SK-N-SH treated with all-trans-retinoic acid at 6 μM for 48 hours (cell line): Measurements from ENCODE around the gene ELMO1.
A peak's percentile ranks its signal among the peaks of the same experiment; 100 is the strongest.

Experiments used
- ATAC-seq: fragments of 200-7000 bp; cut with Tn5 transposase; 3 replicates; pipeline ENCODE4 v1.9.1; 2020; ENCODE audit warnings: mild to moderate bottlenecking, moderate library complexity
- BACH2 ChIP-seq: fragments of 250-450 bp; sonication (Bioruptor Pico); IDR thresholded peaks from 2 replicates; pipeline ENCODE4 v1.9.0; 2021; ENCODE audit warnings: mild to moderate bottlenecking, borderline replicate concordance
- CSDC2 ChIP-seq: fragments of 250-450 bp; sonication (Bioruptor Pico); IDR thresholded peaks from 2 replicates; pipeline ENCODE4 v1.5.0; 2020; ENCODE audit warnings: mild to moderate bottlenecking, moderate library complexity
- ESRRG ChIP-seq: fragments of 250-450 bp; sonication (Bioruptor Pico); IDR thresholded peaks from 2 replicates; pipeline ENCODE4 v1.6.1; 2021; ENCODE audit warnings: mild to moderate bottlenecking
- GLIS3 ChIP-seq: fragments of 250-450 bp; sonication (Bioruptor Pico); IDR thresholded peaks from 2 replicates; pipeline ENCODE4 v1.5.0; 2020; ENCODE audit warnings: mild to moderate bottlenecking, moderate library complexity
- ISL1 ChIP-seq: fragments of 250-450 bp; sonication (Bioruptor Pico); IDR thresholded peaks from 2 replicates; pipeline ENCODE4 v2.1.2; 2022; ENCODE audit warnings: mild to moderate bottlenecking, moderate library complexity
- OSR1 ChIP-seq: fragments of 250-450 bp; sonication (Bioruptor Pico); IDR thresholded peaks from 2 replicates; pipeline ENCODE4 v1.8.0; 2022; ENCODE audit warnings: moderate library complexity, mild to moderate bottlenecking, inconsistent platforms
- PPARA ChIP-seq: fragments of 250-450 bp; sonication (Bioruptor Pico); IDR thresholded peaks from 2 replicates; pipeline ENCODE4 v1.5.0; 2020; ENCODE audit warnings: mild to moderate bottlenecking, borderline replicate concordance
- RARB ChIP-seq: fragments of 250-450 bp; sonication (Bioruptor Pico); IDR thresholded peaks from 2 replicates; pipeline ENCODE4 v1.8.0; 2021; ENCODE audit warnings: mild to moderate bottlenecking, moderate library complexity
- SNAI2 ChIP-seq: fragments of 250-450 bp; sonication (Bioruptor Pico); IDR thresholded peaks from 2 replicates; pipeline ENCODE4 v1.5.0; 2020; ENCODE audit warnings: mild to moderate bottlenecking, moderate library complexity
- TCF4 ChIP-seq: fragments of 250-450 bp; sonication (Bioruptor Pico); IDR thresholded peaks from 2 replicates; pipeline ENCODE4 v1.8.0; 2021; ENCODE audit warnings: mild to moderate bottlenecking, moderate library complexity, borderline replicate concordance
- TOX ChIP-seq: fragments of 250-450 bp; sonication (Bioruptor Pico); IDR thresholded peaks from 2 replicates; pipeline ENCODE4 v1.8.0; 2021; ENCODE audit warnings: mild to moderate bottlenecking, moderate library complexity, borderline replicate concordance
- ZC3H10 ChIP-seq: fragments of 250-450 bp; sonication (Bioruptor Pico); IDR thresholded peaks from 2 replicates; pipeline ENCODE4 v1.5.1; 2021; ENCODE audit warnings: mild to moderate bottlenecking, moderate library complexity
- ZFP3 ChIP-seq: fragments of 250-450 bp; sonication (Bioruptor Pico); IDR thresholded peaks from 2 replicates; pipeline ENCODE4 v1.5.0; 2020; ENCODE audit warnings: mild to moderate bottlenecking, moderate library complexity
- ZFP30 ChIP-seq: fragments of 450-650 bp; formaldehyde crosslinking; IDR thresholded peaks from 2 replicates; pipeline ENCODE4 v1.5.0; 2022; ENCODE audit warnings: mild to moderate bottlenecking, moderate library complexity
- ZNF70 ChIP-seq: fragments of 450-650 bp; formaldehyde crosslinking; IDR thresholded peaks from 2 replicates; pipeline ENCODE4 v1.5.0; 2020; ENCODE audit warnings: mild to moderate bottlenecking, moderate library complexity
- ZNF8 ChIP-seq: fragments of 450-650 bp; formaldehyde crosslinking; IDR thresholded peaks from 2 replicates; pipeline ENCODE4 v1.5.0; 2020; ENCODE audit warnings: mild to moderate bottlenecking, moderate library complexity
- TF ChIP-seq, protein P1 (sequence below): fragments of 250-450 bp; sonication (Bioruptor Pico); IDR thresholded peaks from 2 replicates; pipeline ENCODE4 v1.5.1; 2020; ENCODE audit warnings: low read depth, mild to moderate bottlenecking, moderate library complexity
- TF ChIP-seq, protein P2 (sequence below): fragments of 250-450 bp; sonication (Bioruptor Pico); IDR thresholded peaks from 2 replicates; pipeline ENCODE4 v1.5.1; 2021; ENCODE audit warnings: mild to moderate bottlenecking, moderate library complexity
- TF ChIP-seq, protein P3 (sequence below): fragments of 250-450 bp; sonication (Bioruptor Pico); IDR thresholded peaks from 2 replicates; pipeline ENCODE4 v1.8.0; 2020; ENCODE audit warnings: mild to moderate bottlenecking, moderate library complexity, borderline replicate concordance
- TF ChIP-seq, protein P4 (sequence below): fragments of 250-450 bp; sonication (Bioruptor Pico); IDR thresholded peaks from 2 replicates; pipeline ENCODE4 v1.5.0; 2020; ENCODE audit warnings: mild to moderate bottlenecking, moderate library complexity
- TF ChIP-seq, protein P5 (sequence below): fragments of 250-450 bp; sonication (Bioruptor Pico); IDR thresholded peaks from 2 replicates; pipeline ENCODE4 v1.8.0; 2021; ENCODE audit warnings: low read depth, mild to moderate bottlenecking, moderate library complexity, borderline replicate concordance

Gene ELMO1

DNA sequence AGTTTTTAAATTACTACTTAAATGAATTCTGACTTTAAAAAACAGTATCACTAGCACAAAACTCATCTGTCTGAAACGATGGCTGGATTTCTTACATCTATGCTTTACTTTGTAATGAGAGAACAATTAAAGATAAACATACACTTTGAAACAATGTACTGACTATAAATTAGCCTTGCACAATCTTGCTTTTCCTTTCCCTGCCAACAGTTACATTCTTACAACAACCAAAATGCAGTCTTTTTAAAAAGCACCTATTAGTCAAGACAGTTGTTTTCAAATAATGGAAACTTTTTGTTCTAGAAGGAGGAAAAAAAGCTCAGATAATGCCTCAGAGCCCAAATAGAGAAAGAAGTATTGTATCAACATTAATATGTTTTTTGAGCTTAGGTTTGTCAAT, 153.3 kb downstream of the ELMO1 start:
- no peak for TF ChIP-seq ZFP30 (CRISPR knock-in tag)
- TF ChIP-seq, protein P1, sequence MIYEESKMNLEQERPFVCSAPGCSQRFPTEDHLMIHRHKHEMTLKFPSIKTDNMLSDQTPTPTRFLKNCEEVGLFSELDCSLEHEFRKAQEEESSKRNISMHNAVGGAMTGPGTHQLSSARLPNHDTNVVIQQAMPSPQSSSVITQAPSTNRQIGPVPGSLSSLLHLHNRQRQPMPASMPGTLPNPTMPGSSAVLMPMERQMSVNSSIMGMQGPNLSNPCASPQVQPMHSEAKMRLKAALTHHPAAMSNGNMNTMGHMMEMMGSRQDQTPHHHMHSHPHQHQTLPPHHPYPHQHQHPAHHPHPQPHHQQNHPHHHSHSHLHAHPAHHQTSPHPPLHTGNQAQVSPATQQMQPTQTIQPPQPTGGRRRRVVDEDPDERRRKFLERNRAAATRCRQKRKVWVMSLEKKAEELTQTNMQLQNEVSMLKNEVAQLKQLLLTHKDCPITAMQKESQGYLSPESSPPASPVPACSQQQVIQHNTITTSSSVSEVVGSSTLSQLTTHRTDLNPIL (CRISPR knock-in tag) = no peak
- no peak for TF ChIP-seq ISL1 (CRISPR knock-in tag)
- TF ChIP-seq SNAI2 (CRISPR knock-in tag) = no peak
- no peak for TF ChIP-seq TOX (CRISPR knock-in tag)
- no peak for TF ChIP-seq ZNF8 (CRISPR knock-in tag)
- no peak for TF ChIP-seq ZC3H10 (CRISPR knock-in tag)
- no peak for TF ChIP-seq RARB
- no peak for TF ChIP-seq BACH2 (CRISPR knock-in tag)
- TF ChIP-seq, protein P2, sequence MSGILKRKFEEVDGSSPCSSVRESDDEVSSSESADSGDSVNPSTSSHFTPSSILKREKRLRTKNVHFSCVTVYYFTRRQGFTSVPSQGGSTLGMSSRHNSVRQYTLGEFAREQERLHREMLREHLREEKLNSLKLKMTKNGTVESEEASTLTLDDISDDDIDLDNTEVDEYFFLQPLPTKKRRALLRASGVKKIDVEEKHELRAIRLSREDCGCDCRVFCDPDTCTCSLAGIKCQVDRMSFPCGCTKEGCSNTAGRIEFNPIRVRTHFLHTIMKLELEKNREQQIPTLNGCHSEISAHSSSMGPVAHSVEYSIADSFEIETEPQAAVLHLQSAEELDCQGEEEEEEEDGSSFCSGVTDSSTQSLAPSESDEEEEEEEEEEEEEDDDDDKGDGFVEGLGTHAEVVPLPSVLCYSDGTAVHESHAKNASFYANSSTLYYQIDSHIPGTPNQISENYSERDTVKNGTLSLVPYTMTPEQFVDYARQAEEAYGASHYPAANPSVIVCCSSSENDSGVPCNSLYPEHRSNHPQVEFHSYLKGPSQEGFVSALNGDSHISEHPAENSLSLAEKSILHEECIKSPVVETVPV (CRISPR knock-in tag) = no peak
- TF ChIP-seq CSDC2 (CRISPR knock-in tag) = no peak
- TF ChIP-seq ESRRG = no peak
- TF ChIP-seq, protein P3, sequence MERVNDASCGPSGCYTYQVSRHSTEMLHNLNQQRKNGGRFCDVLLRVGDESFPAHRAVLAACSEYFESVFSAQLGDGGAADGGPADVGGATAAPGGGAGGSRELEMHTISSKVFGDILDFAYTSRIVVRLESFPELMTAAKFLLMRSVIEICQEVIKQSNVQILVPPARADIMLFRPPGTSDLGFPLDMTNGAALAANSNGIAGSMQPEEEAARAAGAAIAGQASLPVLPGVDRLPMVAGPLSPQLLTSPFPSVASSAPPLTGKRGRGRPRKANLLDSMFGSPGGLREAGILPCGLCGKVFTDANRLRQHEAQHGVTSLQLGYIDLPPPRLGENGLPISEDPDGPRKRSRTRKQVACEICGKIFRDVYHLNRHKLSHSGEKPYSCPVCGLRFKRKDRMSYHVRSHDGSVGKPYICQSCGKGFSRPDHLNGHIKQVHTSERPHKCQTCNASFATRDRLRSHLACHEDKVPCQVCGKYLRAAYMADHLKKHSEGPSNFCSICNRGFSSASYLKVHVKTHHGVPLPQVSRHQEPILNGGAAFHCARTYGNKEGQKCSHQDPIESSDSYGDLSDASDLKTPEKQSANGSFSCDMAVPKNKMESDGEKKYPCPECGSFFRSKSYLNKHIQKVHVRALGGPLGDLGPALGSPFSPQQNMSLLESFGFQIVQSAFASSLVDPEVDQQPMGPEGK = no peak
- TF ChIP-seq, protein P4, sequence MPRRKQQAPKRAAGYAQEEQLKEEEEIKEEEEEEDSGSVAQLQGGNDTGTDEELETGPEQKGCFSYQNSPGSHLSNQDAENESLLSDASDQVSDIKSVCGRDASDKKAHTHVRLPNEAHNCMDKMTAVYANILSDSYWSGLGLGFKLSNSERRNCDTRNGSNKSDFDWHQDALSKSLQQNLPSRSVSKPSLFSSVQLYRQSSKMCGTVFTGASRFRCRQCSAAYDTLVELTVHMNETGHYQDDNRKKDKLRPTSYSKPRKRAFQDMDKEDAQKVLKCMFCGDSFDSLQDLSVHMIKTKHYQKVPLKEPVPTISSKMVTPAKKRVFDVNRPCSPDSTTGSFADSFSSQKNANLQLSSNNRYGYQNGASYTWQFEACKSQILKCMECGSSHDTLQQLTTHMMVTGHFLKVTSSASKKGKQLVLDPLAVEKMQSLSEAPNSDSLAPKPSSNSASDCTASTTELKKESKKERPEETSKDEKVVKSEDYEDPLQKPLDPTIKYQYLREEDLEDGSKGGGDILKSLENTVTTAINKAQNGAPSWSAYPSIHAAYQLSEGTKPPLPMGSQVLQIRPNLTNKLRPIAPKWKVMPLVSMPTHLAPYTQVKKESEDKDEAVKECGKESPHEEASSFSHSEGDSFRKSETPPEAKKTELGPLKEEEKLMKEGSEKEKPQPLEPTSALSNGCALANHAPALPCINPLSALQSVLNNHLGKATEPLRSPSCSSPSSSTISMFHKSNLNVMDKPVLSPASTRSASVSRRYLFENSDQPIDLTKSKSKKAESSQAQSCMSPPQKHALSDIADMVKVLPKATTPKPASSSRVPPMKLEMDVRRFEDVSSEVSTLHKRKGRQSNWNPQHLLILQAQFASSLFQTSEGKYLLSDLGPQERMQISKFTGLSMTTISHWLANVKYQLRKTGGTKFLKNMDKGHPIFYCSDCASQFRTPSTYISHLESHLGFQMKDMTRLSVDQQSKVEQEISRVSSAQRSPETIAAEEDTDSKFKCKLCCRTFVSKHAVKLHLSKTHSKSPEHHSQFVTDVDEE = no peak
- TF ChIP-seq ZNF70 (CRISPR knock-in tag) = no peak
- no peak for TF ChIP-seq ZFP3 (CRISPR knock-in tag)
- no peak for TF ChIP-seq OSR1 (CRISPR knock-in tag)
- TF ChIP-seq GLIS3 (CRISPR knock-in tag) = no peak
- ATAC-seq = no peak

DNA sequence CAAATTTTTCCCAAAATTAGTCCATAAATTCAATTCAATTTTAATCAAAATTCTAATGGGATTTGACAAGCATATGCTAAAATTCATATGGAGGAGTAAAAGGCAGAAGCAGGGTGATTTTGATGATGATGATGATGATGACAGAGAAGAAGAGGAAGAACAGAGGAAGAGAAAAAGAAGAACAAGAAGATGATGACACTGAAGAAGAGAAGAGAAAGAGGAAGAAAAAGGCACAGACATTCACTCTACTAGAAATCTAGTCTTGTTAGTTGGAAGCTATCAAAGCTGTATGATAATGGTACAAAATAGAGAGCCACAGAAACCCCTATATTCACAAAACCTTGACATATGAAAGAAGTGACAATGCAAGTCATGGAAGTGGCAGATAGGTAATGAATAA, 157.9 kb downstream of the ELMO1 start:
- no peak for ATAC-seq

DNA sequence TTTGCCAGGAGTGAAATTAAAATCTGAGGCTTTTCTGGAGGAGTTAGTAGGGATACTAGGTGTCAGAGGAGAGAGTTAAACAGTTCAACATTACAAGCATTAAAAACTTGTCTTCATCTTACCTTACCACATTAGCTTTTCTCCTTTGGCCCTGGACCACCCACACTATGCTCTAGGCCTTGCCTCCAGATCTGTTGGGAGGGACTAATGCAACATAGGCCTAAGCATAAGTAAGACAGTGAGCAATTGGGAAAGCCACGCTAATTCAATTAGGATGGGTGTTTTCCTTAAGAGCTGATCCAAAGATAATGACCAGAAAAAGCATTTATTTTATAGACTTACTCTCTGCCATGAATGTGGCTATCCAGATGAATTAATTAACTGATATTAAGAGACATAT, 158.9 kb downstream of the ELMO1 start:
- TF ChIP-seq ZNF8 (CRISPR knock-in tag) = 0 out of 2 replicates have a peak, but pooled peaks have one; percentile 26
- peak; percentile 75 for TF ChIP-seq ISL1 (CRISPR knock-in tag)
- no peak for TF ChIP-seq ZFP30 (CRISPR knock-in tag)
- no peak for TF ChIP-seq ESRRG
- ATAC-seq = no peak

More for the DNA sequence above, 157.9 kb downstream of the ELMO1 start:
- no peak for TF ChIP-seq PPARA (CRISPR knock-in tag)
- TF ChIP-seq SNAI2 (CRISPR knock-in tag) = no peak
- TF ChIP-seq TOX (CRISPR knock-in tag) = no peak

DNA sequence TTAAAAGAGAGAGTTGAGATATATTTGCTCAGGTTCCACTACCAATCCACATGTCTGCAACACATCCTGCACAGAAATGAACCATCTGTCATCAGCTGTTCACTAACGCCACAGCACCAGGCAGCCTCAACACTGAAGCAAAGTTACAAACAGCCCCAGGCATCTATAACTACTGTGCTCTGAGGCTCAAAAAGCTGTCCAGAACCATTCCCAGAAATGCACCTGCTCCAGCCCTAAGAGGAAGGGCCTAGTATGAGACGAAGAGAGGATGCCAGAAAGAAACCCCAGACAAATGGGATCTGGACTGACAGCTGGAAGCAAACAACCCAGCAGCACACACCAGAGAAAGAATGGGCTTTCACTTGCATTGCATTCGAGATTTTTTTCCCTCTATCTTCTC, 159.3 kb downstream of the ELMO1 start:
- TF ChIP-seq BACH2 (CRISPR knock-in tag) (no peak), GLIS3 (CRISPR knock-in tag) (no peak), TCF4 (CRISPR knock-in tag) (no peak)
- TF ChIP-seq, protein P3 = no peak
- TF ChIP-seq, protein P5, sequence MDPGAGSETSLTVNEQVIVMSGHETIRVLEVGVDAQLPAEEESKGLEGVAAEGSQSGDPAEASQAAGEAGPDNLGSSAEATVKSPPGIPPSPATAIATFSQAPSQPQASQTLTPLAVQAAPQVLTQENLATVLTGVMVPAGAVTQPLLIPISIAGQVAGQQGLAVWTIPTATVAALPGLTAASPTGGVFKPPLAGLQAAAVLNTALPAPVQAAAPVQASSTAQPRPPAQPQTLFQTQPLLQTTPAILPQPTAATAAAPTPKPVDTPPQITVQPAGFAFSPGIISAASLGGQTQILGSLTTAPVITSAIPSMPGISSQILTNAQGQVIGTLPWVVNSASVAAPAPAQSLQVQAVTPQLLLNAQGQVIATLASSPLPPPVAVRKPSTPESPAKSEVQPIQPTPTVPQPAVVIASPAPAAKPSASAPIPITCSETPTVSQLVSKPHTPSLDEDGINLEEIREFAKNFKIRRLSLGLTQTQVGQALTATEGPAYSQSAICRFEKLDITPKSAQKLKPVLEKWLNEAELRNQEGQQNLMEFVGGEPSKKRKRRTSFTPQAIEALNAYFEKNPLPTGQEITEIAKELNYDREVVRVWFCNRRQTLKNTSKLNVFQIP (CRISPR knock-in tag) = no peak
- no peak for ATAC-seq
